ENCODE results near the gene ZSWIM3. TPM values are rescaled to one million over a fixed set of nuclear protein-coding genes. Genes with fewer than 3 reads are reported as not detected.

Gene ZSWIM3
- total and polyA plus RNA-seq, 2 donors (not counting 3 experiments of a cell fraction or from before 2014, with no cell fraction given), result 3.8 to 4.4 TPM

- no peak overlapping the region for H3K9ac ChIP-seq (replicated peaks; ENCODE audit: extremely low read depth, insufficient read depth, low read length)
- intact Hi-C loops (cut with micrococcal nuclease) (no loop called here), dilution Hi-C loops (cut with MboI; ENCODE audit: extremely low pct_ligation_motif_present, low sequenced_read_pairs) (no loop called here)
- no TSS peak for BruUV-seq (replicated peaks)
- CTCF ChIA-PET, result interaction anchor here (5.0 kb wide), 1 partner anchor 17 kb away, joined by 22 read pairs; the partner anchor contains the start of genes CTSA and NEURL2
- POLR2A ChIA-PET, result no interaction called here
- no peaks in the 10 kb centered on the region for H3K9me3 ChIP-seq (replicated peaks; ENCODE audit: control insufficient read depth, insufficient read depth, low read length)
- H3K4me2 ChIP-seq (ENCODE audit: insufficient read depth, low read length), result no peak overlapping the region
- no peak overlapping the region for H3K4me3 ChIP-seq (replicated peaks in 1 of 3; ENCODE audit: insufficient read depth in 1 of 3, low read depth in 1 of 3, low read length in 3 of 3)
- no peak overlapping the region for H3K27ac ChIP-seq (ENCODE audit: insufficient read depth, low read depth, low read length)
- H3K36me3 ChIP-seq (ENCODE audit: control insufficient read depth in 2 of 2, extremely low read depth in 1 of 2, insufficient read depth in 2 of 2, low read length in 2 of 2), result peaks cover 0 to 14% of the 10 kb centered on the region in 2 experiments
- H3K27me3 ChIP-seq (ENCODE audit: control insufficient read depth in 2 of 2, insufficient read depth in 2 of 2, low read length in 2 of 2), result no peaks in the 10 kb centered on the region
- no peak overlapping the region for H2AFZ ChIP-seq (ENCODE audit: low read depth, low read length)
- no peaks in the 10 kb centered on the region for H3K79me2 ChIP-seq (ENCODE audit: control insufficient read depth, insufficient read depth, low read length)
- H3K9me1 ChIP-seq (replicated peaks; ENCODE audit: control insufficient read depth, extremely low read depth, insufficient read depth, low read length), result no peaks in the 10 kb centered on the region
- H3K4me1 ChIP-seq (ENCODE audit: control insufficient read depth, extremely low read depth, insufficient read depth, low read length), result peaks cover 22% of the 10 kb centered on the region
- no peak for DNase-seq (ENCODE audit: low read depth, low spot score)
- H4K20me1 ChIP-seq (replicated peaks; ENCODE audit: control insufficient read depth, extremely low read depth, insufficient read depth, low read length), result no peaks in the 10 kb centered on the region
- FAIRE-seq, result no peak
- TF ChIP-seq CTCF (IDR thresholded peaks at IDR 0.05; ENCODE audit: extremely low read depth in 1 of 2, insufficient read depth in 1 of 2, low read depth in 1 of 2, low read length in 2 of 2) (no peak), POLR2AphosphoS5 (IDR thresholded peaks at IDR 0.05; ENCODE audit: insufficient read depth, low read depth, low read length) (no peak), MYC (IDR thresholded peaks at IDR 0.05; ENCODE audit: low read depth, low read length) (no peak), GATA2 (IDR thresholded peaks at IDR 0.05; ENCODE audit: insufficient read depth, insufficient read length, low read depth, low read length) (no peak), POLR2A (IDR thresholded peaks at IDR 0.05; ENCODE audit: low read depth, low read length) (no peak), FOS (IDR thresholded peaks at IDR 0.05; ENCODE audit: borderline replicate concordance, insufficient read depth, low read length) (no peak), JUN (IDR thresholded peaks at IDR 0.05; ENCODE audit: borderline replicate concordance, insufficient read depth, insufficient read length, low read depth) (no peak), MAX (IDR thresholded peaks at IDR 0.05; ENCODE audit: insufficient read depth, insufficient read length) (no peak), EZH2 (IDR thresholded peaks at IDR 0.05; ENCODE audit: borderline replicate concordance, low read depth, low read length, severe bottlenecking) (no peak)
Measured at GRCh38 chr20:45908084-45908483, 50.7 kb downstream of the ZSWIM3 start.
